Measurements from ENCODE around the gene KIF6.

Gene KIF6

DNA sequence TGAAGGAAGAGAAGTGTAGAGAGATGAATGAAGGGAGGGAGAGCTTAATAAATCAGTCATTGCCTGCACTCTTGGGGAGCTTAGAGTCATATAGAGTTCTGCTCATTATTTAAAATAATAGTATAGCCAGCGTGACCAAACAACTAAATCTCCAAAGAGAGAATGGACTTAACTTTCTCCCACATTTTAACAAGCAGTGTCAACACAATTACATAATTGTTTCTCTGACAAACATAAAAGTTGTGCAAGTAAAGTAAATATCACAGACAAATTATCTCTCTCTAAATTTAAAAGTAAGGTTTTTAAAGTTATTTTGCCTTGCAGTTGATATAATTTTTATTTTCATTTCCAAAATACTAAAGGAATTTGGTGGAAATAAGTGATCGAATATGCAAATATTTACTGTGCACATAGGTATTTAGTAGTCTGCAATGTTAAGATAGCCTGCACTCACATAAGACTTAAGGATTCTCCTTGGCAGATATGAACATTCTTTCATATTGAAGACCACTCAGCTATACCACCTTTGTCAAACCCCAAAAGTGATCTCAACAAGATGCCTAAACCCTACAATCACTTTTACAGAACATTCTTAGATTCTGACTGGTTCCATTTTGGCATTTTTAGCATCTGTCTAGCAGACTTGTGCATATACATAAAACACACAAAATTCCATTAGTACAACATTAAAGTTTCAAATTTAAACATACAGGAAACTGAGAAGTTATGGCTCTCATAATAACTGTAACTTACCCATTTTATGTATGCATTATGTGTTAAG, 67.7 kb downstream of the KIF6 start:
- DNase-seq = no peak

DNA sequence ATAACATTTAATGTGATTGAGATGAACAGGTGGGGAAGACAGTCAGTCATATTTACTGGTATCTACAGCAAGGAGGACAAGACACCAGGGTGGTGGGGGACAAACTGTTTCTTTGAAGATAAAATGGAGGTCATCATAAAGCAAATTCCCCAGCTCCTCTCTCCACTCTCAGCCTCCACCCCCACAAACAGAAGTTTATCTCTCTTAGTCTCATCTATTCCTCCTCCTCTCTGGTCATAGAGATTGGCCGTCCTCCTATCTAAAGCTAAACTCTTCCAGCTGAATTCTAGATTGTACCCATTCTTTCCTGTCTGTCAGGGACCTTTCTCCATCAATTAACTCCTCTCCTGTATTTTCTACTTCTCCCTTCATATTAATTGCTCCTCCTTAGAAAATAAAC, 71.1 kb downstream of the KIF6 start:
- no peak for DNase-seq

DNA sequence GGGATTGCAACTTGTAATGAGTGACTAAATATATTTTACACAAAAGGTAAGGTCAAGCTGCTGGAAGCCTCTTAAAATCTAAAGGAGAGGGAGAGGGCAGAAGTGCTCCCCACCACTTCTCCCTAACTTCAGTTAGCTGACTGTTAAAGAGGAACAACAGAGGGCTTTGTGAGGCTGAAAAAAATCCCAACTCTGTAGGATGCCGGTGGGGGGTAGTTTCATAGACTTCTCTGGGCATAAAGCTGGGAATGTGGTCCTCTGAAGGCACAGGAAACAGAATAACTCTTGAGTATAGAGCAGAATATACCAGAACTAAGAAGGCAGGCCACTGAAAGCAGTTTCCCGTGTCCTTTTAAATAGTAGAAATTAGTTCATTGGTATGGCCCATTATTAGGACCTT, 71.6 kb downstream of the KIF6 start:
- no peak for DNase-seq

DNA sequence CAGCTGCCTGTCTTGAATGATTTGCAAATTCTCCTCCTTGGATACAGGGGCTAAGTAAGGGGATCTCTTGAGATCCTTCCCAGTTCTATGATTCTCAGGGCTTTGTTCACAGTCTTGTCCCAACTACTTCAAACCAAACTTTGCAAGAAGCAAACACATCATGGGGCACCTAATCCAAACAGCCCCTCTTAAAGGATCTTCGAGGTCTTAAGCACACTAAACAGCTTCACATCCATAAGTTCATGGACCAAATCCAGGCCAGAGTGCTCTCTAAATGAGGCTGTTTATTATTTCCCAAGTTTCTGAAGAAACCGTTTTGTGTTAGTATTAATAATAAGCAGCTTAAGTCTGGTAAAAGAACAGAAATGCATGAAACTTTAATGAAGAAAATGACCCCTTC, 75.2 kb downstream of the KIF6 start:
- DNase-seq = no peak

DNA sequence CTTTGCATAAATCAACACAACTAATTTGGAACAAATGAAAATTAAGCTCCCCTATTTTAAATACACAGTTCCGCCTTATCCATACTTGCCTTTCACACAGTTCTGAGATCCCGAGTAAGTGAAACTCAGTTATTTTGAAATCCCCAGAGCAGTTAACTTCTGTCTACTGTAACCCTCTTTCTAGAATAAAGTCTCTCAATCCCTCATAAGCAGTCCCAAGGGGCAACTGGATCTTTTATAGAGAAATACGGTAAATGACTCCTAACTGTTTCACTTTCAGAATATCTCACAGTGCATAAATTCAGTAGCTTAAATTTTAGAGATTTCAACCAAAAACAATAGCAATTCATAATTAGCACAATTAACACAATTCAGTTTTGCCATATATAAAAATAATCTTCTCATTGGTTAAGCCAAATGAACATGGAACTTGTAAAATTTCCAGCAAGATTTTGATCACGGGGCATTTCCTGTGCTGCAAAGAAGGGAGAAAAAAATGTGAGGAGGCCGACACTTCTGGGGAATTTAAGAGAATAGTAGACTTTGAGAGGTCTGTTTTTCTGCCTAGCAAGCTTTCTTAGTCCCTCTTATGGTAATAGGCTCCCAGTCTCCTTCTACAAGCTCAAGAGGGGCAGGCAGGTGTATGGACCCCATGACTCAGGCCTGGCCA, 78.3 kb downstream of the KIF6 start:
- DNase-seq = no peak

DNA sequence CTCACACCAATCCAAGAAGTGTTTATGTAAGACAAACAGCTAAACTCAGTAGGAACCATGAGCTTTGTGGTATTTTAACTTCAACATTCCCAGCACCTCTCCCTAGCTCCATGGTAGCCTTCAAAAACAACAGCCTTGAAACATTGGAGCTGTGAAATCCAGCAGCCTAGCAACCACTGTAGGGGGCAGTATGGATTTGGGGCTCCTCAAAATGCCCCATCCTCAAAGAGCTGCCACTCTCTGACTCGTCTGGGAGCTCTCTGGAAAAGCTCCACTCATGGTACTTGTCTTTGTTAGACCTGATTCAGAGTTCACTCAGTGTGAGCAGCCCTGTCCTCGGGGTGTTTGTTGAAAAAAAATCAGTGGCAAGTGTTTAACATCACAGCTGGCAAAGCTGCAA, 82.9 kb downstream of the KIF6 start:
- no peak for DNase-seq

DNA sequence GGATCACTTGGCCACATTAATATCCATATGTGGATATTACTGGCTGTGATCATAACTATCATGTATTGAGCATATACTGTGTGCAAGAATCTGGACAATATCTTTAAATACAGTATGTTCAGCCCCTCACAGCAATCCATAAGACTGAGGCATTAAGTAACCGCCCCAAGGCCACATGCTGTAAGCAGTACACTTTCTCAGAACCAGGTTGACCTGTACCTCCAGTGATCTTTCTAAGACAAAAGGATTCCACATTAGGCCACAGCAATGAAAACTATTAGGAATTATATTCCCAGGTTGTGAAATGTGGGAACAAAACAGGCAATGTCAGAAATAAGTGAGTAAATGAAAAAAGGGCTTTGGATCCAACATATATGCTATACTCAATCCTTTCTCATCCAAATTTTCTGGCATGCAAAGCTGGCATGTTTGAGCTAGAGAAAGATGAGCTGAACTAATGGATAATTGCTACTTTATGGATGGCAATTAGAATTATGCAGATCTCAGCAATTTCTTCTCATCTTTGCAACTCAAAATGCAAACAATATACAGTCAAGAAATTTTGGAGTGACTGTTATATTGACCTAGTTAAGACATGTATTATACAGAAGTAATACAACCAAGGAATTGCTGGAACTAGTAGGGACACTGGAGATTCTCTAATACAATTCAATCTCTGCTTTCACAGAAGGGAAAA, 86.9 kb downstream of the KIF6 start:
- DNase-seq = no peak

DNA sequence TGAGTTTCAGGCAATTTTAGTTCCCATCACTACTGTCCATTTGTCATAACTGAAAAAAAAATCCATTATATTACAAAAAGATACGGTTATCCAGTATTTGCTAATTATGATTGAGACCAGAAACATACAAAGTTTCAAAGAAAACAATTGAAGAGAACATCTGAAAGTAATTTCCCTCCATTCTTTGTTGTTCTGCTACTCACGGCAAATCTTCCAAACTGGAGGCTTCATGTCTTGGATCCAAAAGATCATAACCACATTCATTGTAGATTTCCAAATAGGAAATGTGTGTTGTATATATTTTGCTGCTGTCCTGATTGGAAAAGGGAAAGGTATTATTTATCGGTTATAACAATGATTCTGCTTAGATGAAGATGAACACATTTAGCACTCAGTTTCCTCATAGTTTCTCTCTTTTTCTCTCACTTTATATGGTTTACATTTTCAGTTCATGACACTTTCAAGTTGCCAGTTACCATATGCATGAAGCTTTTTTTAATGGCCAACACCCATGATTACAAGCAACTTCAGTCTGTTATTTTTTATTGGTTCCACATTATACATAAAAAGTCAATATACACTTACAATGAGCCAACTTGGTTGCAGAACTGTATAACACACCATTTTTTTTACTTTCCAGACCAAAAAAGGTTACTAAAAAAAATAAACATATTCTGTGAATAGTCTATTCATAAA, 90.4 kb downstream of the KIF6 start:
- no peak for DNase-seq

DNA sequence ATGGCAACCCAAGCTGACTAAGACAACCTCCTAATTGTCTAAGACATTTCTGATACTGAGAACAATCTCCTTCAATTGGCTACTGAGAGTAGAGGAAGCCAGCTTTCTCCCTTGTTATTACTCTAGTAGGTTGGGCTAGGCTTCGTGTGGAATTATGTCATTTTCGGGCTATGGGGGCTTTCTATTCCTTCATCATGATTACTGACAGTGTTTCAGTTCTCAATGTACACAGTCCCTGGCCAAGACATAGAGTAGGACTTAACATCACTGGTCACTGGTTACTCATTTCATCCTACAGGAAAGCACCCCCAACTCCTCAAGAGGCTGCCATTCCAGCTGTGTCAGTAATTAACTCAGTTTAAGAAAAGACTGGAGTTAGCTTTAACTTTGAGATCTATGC, 100.0 kb downstream of the KIF6 start:
- DNase-seq = no peak

DNA sequence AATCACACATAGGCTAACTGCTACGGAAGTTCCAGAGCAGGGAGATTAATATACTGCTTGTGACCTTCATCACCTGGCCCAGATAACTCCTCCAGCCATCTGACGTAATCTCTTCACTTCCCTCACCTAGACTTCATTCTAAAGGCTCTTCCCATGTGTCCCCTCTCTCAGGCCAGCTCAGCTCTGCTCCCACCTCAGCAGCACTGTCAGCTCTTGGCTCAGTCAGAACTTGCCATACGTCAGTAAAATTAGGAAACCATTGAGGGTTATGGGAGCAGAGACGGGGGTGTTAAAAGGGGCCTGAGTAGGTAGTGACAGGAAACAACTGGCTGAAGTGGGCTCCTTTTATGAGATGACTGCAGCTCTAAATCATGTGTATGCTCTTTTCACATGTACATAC, 101.5 kb downstream of the KIF6 start:
- DNase-seq = no peak

DNA sequence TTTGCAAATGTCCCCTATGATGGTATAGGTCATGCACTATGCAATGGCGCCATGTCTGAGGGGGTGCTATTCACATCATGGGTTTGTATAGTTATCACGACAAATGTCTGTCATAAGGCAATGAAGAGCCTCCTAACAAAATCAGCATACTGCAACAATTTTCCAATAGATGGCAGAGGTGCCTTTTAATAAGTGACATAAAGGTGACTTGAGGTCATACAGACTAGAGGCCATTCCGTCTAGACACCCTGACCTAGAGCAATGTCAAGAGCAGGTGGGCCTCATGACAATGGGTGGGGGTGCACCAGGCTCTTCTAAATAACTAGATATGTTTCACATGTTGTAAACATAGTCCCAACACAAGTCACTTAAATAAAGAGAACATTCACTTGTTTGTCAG, 107.7 kb downstream of the KIF6 start:
- DNase-seq = no peak

DNA sequence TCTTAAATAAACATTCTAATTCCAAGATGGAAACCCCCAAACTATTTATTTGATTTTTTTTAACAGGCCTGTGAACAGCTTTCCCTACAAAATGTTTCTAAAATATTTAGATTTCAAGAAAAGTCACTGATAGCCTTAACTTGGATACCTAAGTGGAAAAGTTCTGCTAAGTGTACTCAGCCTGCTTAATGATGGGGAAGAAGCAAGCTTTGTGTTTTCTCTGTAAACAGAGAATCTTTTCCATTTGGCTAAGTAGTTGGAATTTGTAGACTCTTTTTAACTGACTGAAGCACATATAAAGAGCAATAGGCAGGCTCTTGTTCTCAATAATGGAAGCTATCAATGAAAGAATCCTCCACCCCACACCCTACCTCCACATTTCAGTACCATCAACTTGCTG, 108.2 kb downstream of the KIF6 start:
- DNase-seq = no peak

DNA sequence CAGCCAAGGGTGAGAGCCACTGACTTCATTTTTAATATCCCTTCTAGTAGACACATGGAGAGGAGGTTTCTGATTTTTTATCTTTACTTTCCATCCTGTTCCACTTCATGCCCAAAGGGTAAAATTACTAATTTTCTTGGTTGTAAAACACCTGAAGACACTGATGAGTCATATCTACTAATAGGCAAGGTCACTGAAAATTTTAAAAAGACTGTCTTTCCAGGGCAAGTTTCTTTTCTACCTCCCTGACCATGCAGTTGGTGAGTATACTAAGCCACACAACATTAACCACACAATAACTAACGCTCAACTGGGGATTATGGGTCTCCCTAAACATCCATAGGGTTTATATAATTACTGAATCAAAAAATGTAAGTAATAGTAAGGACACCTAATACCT, 109.6 kb downstream of the KIF6 start:
- no peak for DNase-seq

DNA sequence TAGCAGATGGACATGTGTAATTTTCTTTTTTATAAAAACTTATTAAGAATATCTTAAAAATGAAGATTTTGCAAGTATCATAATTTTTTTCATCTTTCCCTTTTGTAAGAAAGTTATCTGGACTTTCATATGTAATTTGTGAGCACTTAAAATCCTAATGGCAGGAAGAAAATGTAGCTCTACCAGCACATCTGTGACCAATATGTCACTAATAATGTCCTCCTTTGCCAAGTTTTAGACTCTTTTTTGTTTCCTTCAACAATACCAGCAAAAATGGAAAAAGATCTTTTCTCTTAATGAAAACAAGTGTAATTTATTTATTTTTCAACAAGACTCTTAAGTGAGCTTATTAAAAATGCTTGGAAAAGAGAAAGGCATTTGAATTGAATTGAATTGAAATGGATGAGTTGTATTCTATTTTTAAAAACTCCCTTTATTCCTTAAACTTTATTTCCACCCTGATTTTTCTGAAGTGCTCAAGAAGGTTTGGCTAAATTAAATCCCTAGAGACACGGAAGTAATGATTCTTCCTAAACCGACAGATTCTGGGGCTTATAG, 110.7 kb downstream of the KIF6 start:
- DNase-seq = no peak

DNA sequence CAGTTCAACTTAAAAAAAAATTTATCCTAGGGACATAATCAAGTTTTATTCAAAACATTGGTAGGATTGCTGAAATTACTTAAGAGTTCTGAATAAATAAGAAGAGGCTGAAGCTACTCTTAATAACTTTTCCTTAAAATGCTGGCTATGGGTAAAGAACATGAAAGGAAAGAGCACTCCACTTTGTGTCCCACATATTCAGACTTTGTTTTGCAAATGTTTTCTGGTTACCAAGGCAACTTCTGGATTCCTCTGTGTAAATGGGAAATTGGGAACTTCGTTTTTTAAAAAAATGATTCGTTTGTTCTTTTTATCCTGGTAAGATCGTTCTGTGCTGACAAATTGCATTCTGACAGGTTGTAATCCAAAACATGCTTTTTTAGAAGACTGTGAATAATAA, 115.0 kb downstream of the KIF6 start:
- DNase-seq = no peak

DNA sequence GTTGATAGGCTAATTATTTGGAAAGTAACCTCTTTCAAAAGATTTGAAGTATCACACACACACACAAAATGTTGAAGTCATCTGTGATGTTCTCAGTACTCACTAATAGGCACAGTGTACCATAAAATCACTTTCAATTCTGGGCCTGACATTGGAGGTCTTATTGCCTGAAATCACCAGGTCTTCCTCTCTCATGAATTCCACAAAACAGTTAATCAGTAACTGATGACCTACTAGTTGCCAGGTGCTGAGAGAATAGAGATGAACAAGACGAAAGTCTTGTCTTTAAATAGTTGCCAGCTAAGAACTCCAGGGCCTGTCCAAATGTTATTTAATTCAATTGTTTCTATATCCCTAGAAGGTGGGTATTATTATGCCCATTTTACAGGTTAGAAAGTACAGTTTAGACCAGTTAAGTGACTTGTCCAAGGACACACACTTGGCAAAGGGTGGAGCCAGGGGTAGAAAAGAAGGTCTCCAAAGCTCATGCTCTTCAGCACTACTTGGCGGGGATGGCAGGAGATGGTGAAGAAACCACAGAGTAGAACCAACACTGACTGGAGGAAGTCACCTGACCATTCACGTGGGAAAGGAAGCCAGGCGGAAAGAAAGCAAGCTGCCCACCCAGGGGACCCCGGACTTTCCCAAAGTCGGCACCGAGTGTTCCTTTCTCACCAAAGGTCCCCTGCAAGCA, 116.4 kb downstream of the KIF6 start:
- no peak for DNase-seq

DNA sequence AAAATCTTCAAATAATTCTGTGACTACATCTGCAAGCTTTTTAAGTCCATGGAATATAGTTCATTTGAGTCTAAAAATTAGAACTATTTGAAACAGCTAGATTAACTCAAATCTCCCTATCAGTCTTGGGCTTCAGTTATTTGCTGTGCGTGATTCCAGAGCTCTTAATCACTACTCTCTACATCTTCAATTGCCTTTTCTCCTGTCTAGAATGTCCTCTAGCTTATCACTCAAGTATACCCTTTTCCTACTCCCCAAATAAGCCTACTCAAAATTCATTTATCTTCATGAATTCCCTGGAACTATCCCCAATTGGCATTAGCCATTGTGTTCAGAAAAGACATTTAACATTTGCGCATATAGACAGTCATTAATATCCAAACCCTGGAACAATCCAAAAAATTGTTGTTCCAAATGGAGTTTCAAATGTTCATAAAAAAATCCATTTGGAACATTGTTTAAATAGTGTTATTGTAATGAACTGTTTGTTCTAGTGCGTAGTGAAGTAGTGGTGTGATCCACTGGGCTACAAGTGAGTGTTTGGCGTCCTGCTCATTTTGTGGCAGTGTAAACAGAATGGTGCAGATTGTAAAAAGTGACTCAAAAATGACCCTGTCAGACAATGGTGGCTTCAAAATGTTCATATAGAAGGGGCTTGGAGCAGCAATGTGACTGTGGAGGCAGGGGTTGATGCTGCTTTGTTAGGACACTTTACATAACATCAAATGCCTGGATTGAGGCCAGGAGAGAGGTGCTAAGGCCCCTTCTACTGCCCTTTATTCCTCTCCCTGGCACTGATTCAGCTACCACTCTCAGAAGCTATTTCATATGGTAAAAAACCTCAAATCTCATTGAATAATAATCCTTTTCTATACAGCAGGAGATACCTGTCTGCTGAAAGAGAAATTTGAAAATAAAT, 122.3 kb downstream of the KIF6 start:
- DNase-seq = no peak

DNA sequence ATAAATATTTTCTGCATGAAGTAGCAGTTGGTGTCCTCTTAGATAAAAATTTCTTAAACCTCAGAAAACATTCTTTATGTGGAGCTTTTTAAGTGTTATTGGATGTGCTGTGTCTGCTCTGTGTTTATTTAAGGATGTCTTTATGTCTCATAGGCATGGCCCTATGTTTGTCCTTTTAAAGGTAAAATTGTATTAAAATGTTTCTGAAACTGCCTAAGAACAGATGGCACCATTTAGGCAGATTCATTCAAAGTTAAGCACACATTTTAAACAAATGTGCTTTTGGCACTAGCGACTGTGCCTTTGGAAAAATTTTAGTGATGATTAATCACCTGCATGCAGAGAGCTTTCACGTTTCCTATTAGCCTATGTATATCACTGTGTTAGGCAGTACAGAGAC, 125.2 kb downstream of the KIF6 start:
- DNase-seq = no peak

DNA sequence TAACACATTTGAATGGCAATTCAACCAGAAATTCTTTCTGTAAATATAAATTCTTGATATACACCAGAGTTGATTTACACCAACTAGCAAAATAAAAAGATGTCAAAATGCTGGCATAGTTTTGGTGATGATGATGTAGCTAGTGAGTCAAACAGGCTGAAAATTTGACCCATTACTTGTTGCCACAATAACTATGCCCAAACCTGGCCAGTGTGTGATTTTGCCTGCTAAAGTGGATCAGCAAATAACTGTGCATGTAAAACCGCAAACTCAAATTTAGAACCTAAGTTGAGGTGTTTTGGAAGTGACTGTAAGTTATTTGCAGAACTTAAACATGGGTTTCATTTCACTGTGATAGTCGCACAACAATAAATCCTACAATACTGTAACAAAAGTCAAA, 125.9 kb downstream of the KIF6 start:
- no peak for DNase-seq

DNA sequence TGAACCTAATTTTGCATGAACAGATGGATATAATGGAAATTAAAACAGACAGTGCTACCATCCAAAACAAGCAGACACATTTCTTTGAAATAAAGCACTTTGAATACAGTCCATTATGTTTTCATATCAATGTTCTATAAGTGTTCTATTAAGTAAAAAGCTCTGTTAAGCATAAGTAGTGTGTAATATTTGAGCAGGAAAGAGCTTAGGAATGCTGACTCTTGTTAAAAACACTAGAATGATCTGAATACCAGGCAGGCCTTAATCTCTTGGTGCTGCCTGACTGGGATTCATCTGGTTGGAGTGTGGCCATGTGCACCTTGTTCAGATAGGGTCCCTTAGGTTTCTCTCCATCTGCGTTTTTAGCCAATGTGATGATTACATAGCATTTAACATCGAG, 130.9 kb downstream of the KIF6 start:
- no peak for DNase-seq

DNA sequence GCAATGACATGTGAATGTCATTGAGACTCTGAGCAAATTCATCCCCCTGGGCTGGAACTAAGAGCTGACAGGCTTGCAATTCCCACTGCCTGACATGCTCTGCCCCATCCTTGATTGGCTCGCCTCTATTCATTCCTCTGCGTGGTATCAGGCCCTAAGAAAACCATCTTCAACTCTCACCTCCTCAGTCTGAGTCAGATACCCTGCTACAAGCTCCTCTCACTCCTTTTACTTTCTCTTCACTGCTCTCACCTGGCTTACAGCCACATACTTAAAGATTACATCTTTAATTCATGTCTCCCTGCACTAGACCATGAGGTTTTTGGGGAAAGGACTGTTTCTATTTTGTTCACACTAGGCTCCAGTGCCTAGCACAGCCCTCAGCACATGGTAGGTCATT, 131.6 kb downstream of the KIF6 start:
- DNase-seq = no peak

All from islet precursor cell (in vitro differentiated cells).